Limb (tissue), 2 donors: Measurements from ENCODE around the gene VWA7.

Source experiments
- DNase-seq, 2 donors: peaks; one replicate each; pipeline ENCODE4 v3.0.0-alpha.2; 2016; ENCODE audit errors: extremely low spot score in 2 of 2

Gene VWA7

GRCh38 chr6:31778999-31779885 lies 2.1 kb upstream of the VWA7 start:
- DNase-seq = no peak

- DNase-seq = no peak
Measured at GRCh38 chr6:31778193-31778592, 1.1 kb upstream of the VWA7 start.

GRCh38 chr6:31777667-31778050 lies 531 bp upstream of the VWA7 start:
- no peak for DNase-seq

- no peak for DNase-seq
Measured at GRCh38 chr6:31776485-31776988, 591 bp downstream of the VWA7 start.

GRCh38 chr6:31775633-31776484 lies 1.3 kb downstream of the VWA7 start:
- no peak for DNase-seq

GRCh38 chr6:31775184-31775583 lies 1.9 kb downstream of the VWA7 start:
- DNase-seq = no peak

GRCh38 chr6:31771992-31772358 lies 5.2 kb downstream of the VWA7 start:
- DNase-seq = no peak

GRCh38 chr6:31770860-31771259 lies 6.3 kb downstream of the VWA7 start:
- no peak for DNase-seq

- DNase-seq = no peak
Measured at GRCh38 chr6:31769684-31770371, 7.3 kb downstream of the VWA7 start.

GRCh38 chr6:31768363-31769257 lies 8.5 kb downstream of the VWA7 start:
- no peak for DNase-seq

GRCh38 chr6:31767096-31767645 lies 10.0 kb downstream of the VWA7 start:
- no peak for DNase-seq

- DNase-seq = no peak
Measured at GRCh38 chr6:31765910-31766794, 11.0 kb downstream of the VWA7 start.

GRCh38 chr6:31765559-31765909 lies 11.6 kb downstream of the VWA7 start:
- DNase-seq = no peak

- no peak for DNase-seq
Measured at GRCh38 chr6:31764198-31764597, 12.9 kb downstream of the VWA7 start.

GRCh38 chr6:31763619-31763940 lies 13.5 kb downstream of the VWA7 start:
- peak in 1 of 2 donors; percentile 33 for DNase-seq

- no peak for DNase-seq
Measured at GRCh38 chr6:31762878-31763618, 14.1 kb downstream of the VWA7 start.

- no peak for DNase-seq
Measured at GRCh38 chr6:31762356-31762755, 14.8 kb downstream of the VWA7 start, which contains the start of gene SAPCD1. Gene SAPCD1 (plus strand): TSS chr6:31762656. CDS start chr6:31763055, 399 bp downstream.

GRCh38 chr6:31761343-31761742 lies 15.8 kb downstream of the VWA7 start:
- no peak for DNase-seq

- no peak for DNase-seq
Measured at GRCh38 chr6:31760790-31761189, 16.3 kb downstream of the VWA7 start.
